Measurements from ENCODE around the gene IRAK4.

- TF ChIP-seq, protein P1, sequence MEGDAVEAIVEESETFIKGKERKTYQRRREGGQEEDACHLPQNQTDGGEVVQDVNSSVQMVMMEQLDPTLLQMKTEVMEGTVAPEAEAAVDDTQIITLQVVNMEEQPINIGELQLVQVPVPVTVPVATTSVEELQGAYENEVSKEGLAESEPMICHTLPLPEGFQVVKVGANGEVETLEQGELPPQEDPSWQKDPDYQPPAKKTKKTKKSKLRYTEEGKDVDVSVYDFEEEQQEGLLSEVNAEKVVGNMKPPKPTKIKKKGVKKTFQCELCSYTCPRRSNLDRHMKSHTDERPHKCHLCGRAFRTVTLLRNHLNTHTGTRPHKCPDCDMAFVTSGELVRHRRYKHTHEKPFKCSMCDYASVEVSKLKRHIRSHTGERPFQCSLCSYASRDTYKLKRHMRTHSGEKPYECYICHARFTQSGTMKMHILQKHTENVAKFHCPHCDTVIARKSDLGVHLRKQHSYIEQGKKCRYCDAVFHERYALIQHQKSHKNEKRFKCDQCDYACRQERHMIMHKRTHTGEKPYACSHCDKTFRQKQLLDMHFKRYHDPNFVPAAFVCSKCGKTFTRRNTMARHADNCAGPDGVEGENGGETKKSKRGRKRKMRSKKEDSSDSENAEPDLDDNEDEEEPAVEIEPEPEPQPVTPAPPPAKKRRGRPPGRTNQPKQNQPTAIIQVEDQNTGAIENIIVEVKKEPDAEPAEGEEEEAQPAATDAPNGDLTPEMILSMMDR (conservative IDR thresholded peaks at IDR 0.05; ENCODE audit: low read length), result no peak
- TF ChIP-seq EZH2phosphoT487 (IDR thresholded peaks at IDR 0.05; ENCODE audit: borderline replicate concordance, low read depth, low read length), result no peak
These were observed 65.5 kb downstream of the IRAK4 start for GRCh38 chr12:43824207-43824775.

Data from OCI-LY7 (cell line).